Heart right ventricle (tissue), 16 donors: Measurements from ENCODE around the gene SUGCT. TPM values are rescaled to one million over a fixed set of nuclear protein-coding genes. Genes with fewer than 3 reads are reported as not detected.

Experiments
- ATAC-seq, 8 donors: fragments of 200-7000 bp; cut with Tn5 transposase; one replicate each; pipeline ENCODE4 v1.9.1; 2020; ENCODE audit warnings: mild to moderate bottlenecking in 8 of 8, moderate library complexity in 8 of 8, moderate number of reproducible peaks in 1 of 8
- DNase-seq, 2 donors: peaks; one replicate each; pipeline ENCODE4 v3.0.0-alpha.2; 2020
- H3K27ac ChIP-seq, 10 donors: fragments of 200-600 bp; sonication (generic) in 2 of 10; one replicate each; pipeline versions ENCODE4 v1.5.0 to v1.8.0; 2020 to 2022; ENCODE audit warnings: mild to moderate bottlenecking in 3 of 10
- H3K27me3 ChIP-seq, 7 donors: fragments of 200-600 bp; one replicate each; pipeline ENCODE4 v1.8.0; 2021 to 2022; ENCODE audit warnings: mild to moderate bottlenecking in 2 of 7
- H3K36me3 ChIP-seq, 9 donors: fragments of 200-600 bp; sonication (generic) in 1 of 9; one replicate each; pipeline versions ENCODE4 v1.5.0 to v1.8.0; 2020 to 2022; ENCODE audit warnings: mild to moderate bottlenecking in 2 of 9
- H3K4me1 ChIP-seq, 9 donors: fragments of 200-600 bp; sonication (generic) in 1 of 9; one replicate each; pipeline versions ENCODE4 v1.5.0 to v1.8.0; 2020 to 2022; ENCODE audit warnings: mild to moderate bottlenecking in 4 of 9
- H3K4me3 ChIP-seq, 10 donors: fragments of 200-600 bp; sonication (generic) in 2 of 10; one replicate each; pipeline versions ENCODE4 v1.5.0 to v1.8.0; 2020 to 2022; ENCODE audit warnings: mild to moderate bottlenecking in 7 of 10, moderate library complexity in 2 of 10
- H3K9me3 ChIP-seq, 11 donors: fragments of 200-600 bp in 10 of 11; sonication (generic) in 2 of 11; one replicate each; pipeline versions ENCODE4 v1.5.0 to v1.8.0; 2013 to 2022; ENCODE audit warnings: mild to moderate bottlenecking in 2 of 11, control low read depth in 1 of 11, moderate library complexity in 1 of 11
- CTCF ChIP-seq, 9 donors: fragments of 200-600 bp; sonication (generic) in 2 of 9; IDR thresholded peaks; one replicate each; pipeline versions ENCODE4 v1.5.0 to v1.8.0; 2021 to 2022; ENCODE audit warnings: antibody characterized with exemption in 9 of 9, mild to moderate bottlenecking in 5 of 9, moderate library complexity in 1 of 9
- WGBS, 2 donors: extraction: QIAGEN DNeasy Blood & Tissue Kit; methylation state at CpG; one replicate each; pipeline ENCODE4 v1.1.7; 2013; ENCODE audit warnings: inconsistent platforms in 1 of 2; 5-methylcytosine and 5-hydroxymethylcytosine counted together
- intact Hi-C, 10 donors: fragments of 100-400 bp; cut with DNase I; formaldehyde crosslinking; loops; one replicate each; pipeline versions ENCODE4 v1.11.1 to v1.14.2; 2022
- polyA plus RNA-seq, 2 donors: library from polyadenylated mRNA; stranded (reverse); fragments of 200-250 nt; gene quantifications; one replicate each; pipeline ENCODE4 v1.2.3, GENCODE V29; 2013
- total RNA-seq, 10 donors: library from RNA; stranded (reverse); fragmentation: NEBNext Ultra II Directional in 3 of 10; extraction: Animal tissue kit (Norgen Biotek cat#: 25700) in 3 of 10; gene quantifications; one replicate each; pipeline versions ENCODE4 v1.2.1 to v1.2.4, GENCODE V29; 2021 to 2023
- donor health status: Arrhythmogenic right ventricular cardiomyopathy.
- donor health status: ischemic (EF 13 %, LVEDD 7.1; RV severe dilation, severe dysfunction).
- donor health status: healthy with polysubstance abuse.
- donor health status: DM: no; HTN: yes; CAD: no.
- donor health status: DM: no; HTN: no; CAD: no.
- donor health status: ischemic (EF 25% LVEDD 6.9; RV normal size, moderate dysfunction).
- donor health status: ischemic (EF 25% LVEDD 5.7; RV mildly dilated, moderate dysfunction).
- donor health status: healthy.
- donor health status: DM: yes; HTN: yes; CAD: no.
- donor health status: Ischemic cardiomyopathy.
- donor health status: ischemic (EF 35%, LVEDD 5.7; RV mildly dilated, moderate dysfunction).
- donor health status: nonischemic (EF 11% LVEDD 7.7; RV severe dilation, severe dysfunction).
- donor health status: DM: yes; HTN: yes; CAD: no.
- donor health status: PGD.
- donor health status: ischemic (EF 29% LVEDD 5.4; RV normal size, mild dysfunction).
- donor health status: nonischemic (EF 23%, LVEDD 6.1; RV moderate dilation, normal function).

SUGCT gene
- total and polyA plus RNA-seq, 12 donors: 1.2 to 8.1 (median 6.1) TPM

GRCh38 chr7:40580776-40581175 is 446.0 kb downstream of the SUGCT start:
- Histone ChIP-seq H3K4me3 (no peak overlapping the region), H3K4me1 (peaks cover 0 to 5% (median 0%) of the 10 kb centered on the region in 9 donors), H3K36me3 (no peaks in the 10 kb centered on the region), H3K27me3 (no peaks in the 10 kb centered on the region), H3K9me3 (peaks cover 0 to 11% (median 0%) of the 10 kb centered on the region in 11 donors), H3K27ac (no peak overlapping the region)
- 97 to 98% methylated on average over 4 of the region's 4 CpGs for WGBS, 2 donors
- TF ChIP-seq CTCF (IDR thresholded peaks at IDR 0.05): no peak
- DNase-seq (no peak), ATAC-seq (no peak)
- intact Hi-C loops: no loop called here

GRCh38 chr7:40582539-40582938 is 447.7 kb downstream of the SUGCT start:
- Histone ChIP-seq H3K4me1 (peaks cover 0 to 5% (median 0%) of the 10 kb centered on the region in 9 donors), H3K4me3 (no peak overlapping the region), H3K36me3 (no peaks in the 10 kb centered on the region), H3K27me3 (no peaks in the 10 kb centered on the region), H3K9me3 (peaks cover 0 to 2% (median 0%) of the 10 kb centered on the region in 11 donors), H3K27ac (no peak overlapping the region)
- 90 to 94% methylated on average over 5 of the region's 5 CpGs for WGBS, 2 donors
- intact Hi-C loops: no loop called here
- no peak for TF ChIP-seq CTCF (IDR thresholded peaks at IDR 0.05)
- DNase-seq: no peak
- ATAC-seq: no peak

- no peaks in the 10 kb centered on the region for H3K9me3 ChIP-seq
- no peaks in the 10 kb centered on the region for H3K36me3 ChIP-seq
- intact Hi-C loops: no loop called here
- DNase-seq: peak in 1 of 2 donors; percentile 4
- TF ChIP-seq CTCF (IDR thresholded peaks at IDR 0.05): no peak
- H3K27me3 ChIP-seq: no peaks in the 10 kb centered on the region
- WGBS, 2 donors: 56 to 61% methylated on average over 5 of the region's 5 CpGs
- peak in 5 of 8 donors; percentile 24 to 85 (median 69) for ATAC-seq
- H3K27ac ChIP-seq: peak overlapping the region in 4 of 10 donors; percentile 2 to 50 (median 14)
- peaks cover 0 to 5% (median 0%) of the 10 kb centered on the region in 9 donors for H3K4me1 ChIP-seq
- H3K4me3 ChIP-seq: no peak overlapping the region
These were observed 449.1 kb downstream of the SUGCT start for GRCh38 chr7:40583667-40584444.

GRCh38 chr7:40584667-40585433 is 450.0 kb downstream of the SUGCT start:
- Histone ChIP-seq H3K9me3 (peaks cover 0 to under 1% (median 0%) of the 10 kb centered on the region in 11 donors), H3K27me3 (no peaks in the 10 kb centered on the region), H3K36me3 (no peaks in the 10 kb centered on the region), H3K4me3 (no peak overlapping the region), H3K4me1 (peaks cover 0 to 5% (median 0%) of the 10 kb centered on the region in 9 donors), H3K27ac (peak overlapping the region in 5 of 10 donors; percentile 2 to 50 (median 12))
- no peak for ATAC-seq
- no peak for TF ChIP-seq CTCF (IDR thresholded peaks at IDR 0.05)
- 82 to 84% methylated on average over 4 of the region's 4 CpGs for WGBS, 2 donors
- DNase-seq: no peak
- intact Hi-C loops: no loop called here
